Keratinocyte (primary cell): ENCODE data around the gene SSMEM1. TPM values are rescaled to one million over a fixed set of nuclear protein-coding genes. Genes with fewer than 3 reads are reported as not detected.

Source experiments
- DNase-seq: peaks from one replicate; pipeline ENCODE4 v3.0.0-alpha.2; 2011; ENCODE audit warnings: low read depth, missing footprints, low spot score
- FAIRE-seq: peaks from 2 replicates; lab custom pipeline; 2011; peaks lifted over from hg19 to GRCh38; lab: Jason Lieb, UNC
- H2AFZ ChIP-seq: 2 replicates; pipeline ENCODE4 v1.6.0; 2012; ENCODE audit warnings: low read length, control low read depth, inconsistent platforms; ENCODE audit not compliant: control insufficient read depth
- H3K27ac ChIP-seq: 2 replicates; pipeline ENCODE4 v1.5.1; 2011; ENCODE audit warnings: low read length; ENCODE audit not compliant: control insufficient read depth, insufficient read depth
- H3K27me3 ChIP-seq: 3 replicates; pipeline ENCODE4 v1.6.0; 2011; ENCODE audit warnings: low read length; ENCODE audit not compliant: control insufficient read depth, insufficient read depth; ENCODE audit errors: extremely low read depth
- H3K36me3 ChIP-seq, 2 experiments: 2 replicates in 1 of 2; 3 replicates in 1 of 2; pipeline ENCODE4 v1.5.1; 2011; ENCODE audit warnings: low read length in 2 of 2, mild to moderate bottlenecking in 1 of 2; ENCODE audit not compliant: control insufficient read depth in 2 of 2, insufficient read depth in 2 of 2; ENCODE audit errors: extremely low read depth in 1 of 2
- H3K4me1 ChIP-seq: 3 replicates; pipeline ENCODE4 v1.5.1; 2011; ENCODE audit warnings: low read length; ENCODE audit not compliant: control insufficient read depth, insufficient read depth; ENCODE audit errors: extremely low read depth
- H3K4me2 ChIP-seq: 3 replicates; pipeline ENCODE4 v1.6.0; 2011; ENCODE audit warnings: low read depth, low read length; ENCODE audit not compliant: control insufficient read depth, insufficient read depth; ENCODE audit errors: extremely low read depth
- H3K4me3 ChIP-seq, 3 experiments: fragments of 200-600 bp in 1 of 3; sonication (generic) in 1 of 3; 2 replicates in 2 of 3; 3 replicates in 1 of 3; pipeline ENCODE4 v1.5.1; 2011 to 2016; ENCODE audit warnings: low read length in 3 of 3, mild to moderate bottlenecking in 3 of 3, control low read depth in 2 of 3, inconsistent platforms in 1 of 3, low read depth in 1 of 3, mixed read lengths in 1 of 3, mixed run types in 1 of 3, moderate library complexity in 1 of 3; ENCODE audit not compliant: control insufficient read depth in 2 of 3, insufficient read depth in 2 of 3; ENCODE audit errors: extremely low read depth in 1 of 3
- H3K79me2 ChIP-seq: 2 replicates; pipeline ENCODE4 v1.6.0; 2012; ENCODE audit warnings: low read length; ENCODE audit not compliant: control insufficient read depth, insufficient read depth
- H3K9ac ChIP-seq: 3 replicates; pipeline ENCODE4 v1.6.0; 2011; ENCODE audit warnings: low read length; ENCODE audit not compliant: control insufficient read depth, insufficient read depth; ENCODE audit errors: extremely low read depth
- H3K9me1 ChIP-seq: 3 replicates; pipeline ENCODE4 v1.6.0; 2011; ENCODE audit warnings: low read length; ENCODE audit not compliant: control insufficient read depth, insufficient read depth; ENCODE audit errors: extremely low read depth
- H3K9me3 ChIP-seq: 2 replicates; pipeline ENCODE4 v1.5.1; 2012; ENCODE audit warnings: low read depth, low read length; ENCODE audit not compliant: control insufficient read depth
- H4K20me1 ChIP-seq: 3 replicates; pipeline ENCODE4 v1.6.0; 2011; ENCODE audit warnings: low read length; ENCODE audit not compliant: control insufficient read depth, insufficient read depth; ENCODE audit errors: extremely low read depth
- CTCF ChIP-seq, 3 experiments: IDR thresholded peaks in 1 of 3; conservative IDR thresholded peaks in 1 of 3; optimal IDR thresholded peaks in 1 of 3; 2 replicates in 2 of 3; 3 replicates in 1 of 3; pipeline versions ENCODE3 to v1.5.1; 2011; ENCODE audit warnings: low read length in 3 of 3, mild to moderate bottlenecking in 3 of 3, moderate library complexity in 2 of 3, control low read depth in 1 of 3, inconsistent platforms in 1 of 3; ENCODE audit not compliant: insufficient read depth in 2 of 3; ENCODE audit errors: extremely low read depth in 1 of 3
- EZH2 ChIP-seq: IDR thresholded peaks from one replicate; pipeline ENCODE4 v1.6.1; 2012; ENCODE audit warnings: inconsistent platforms, mild to moderate bottlenecking, low read length, moderate library complexity
- dilution Hi-C: fragments of 300-500 bp; cut with MboI; formaldehyde crosslinking; loops from one replicate; pipeline ENCODE4 v1.7.0; 2020; ENCODE audit warnings: low sequenced_read_pairs; ENCODE audit not compliant: extremely low pct_ligation_motif_present
- polyA plus RNA-seq, 5 experiments: library from polyadenylated mRNA; depleted of rRNA in 3 of 5; stranded (reverse) in 3 of 5; stranded (forward) in 1 of 5; unstranded in 1 of 5; fragments of >200 nt; gene quantifications; 1 replicate in 1 of 5; 2 replicates in 3 of 5; 3 replicates in 1 of 5; pipeline versions ENCODE4 v1.2.1 to v1.2.3, GENCODE V29; 2011 to 2012; ENCODE audit warnings: missing spikeins in 2 of 5, low read depth in 1 of 5, low replicate concordance in 1 of 5

Gene SSMEM1
- polyA plus RNA-seq, 1 donor (not counting 4 experiments of a cell fraction or from before 2014, with no cell fraction given), result not detected

GRCh38 chr7:130210181-130210935, 2.7 kb downstream of the SSMEM1 start:
- peaks cover 7% of the 10 kb centered on the region for H3K4me1 ChIP-seq
- H3K79me2 ChIP-seq, result no peaks in the 10 kb centered on the region
- H3K4me2 ChIP-seq, result peak overlapping the region; percentile 27
- no peak overlapping the region for H2AFZ ChIP-seq
- H4K20me1 ChIP-seq, result no peaks in the 10 kb centered on the region
- no peaks in the 10 kb centered on the region for H3K36me3 ChIP-seq
- dilution Hi-C loops, result no loop called here
- H3K9me3 ChIP-seq, result no peaks in the 10 kb centered on the region
- H3K9ac ChIP-seq, result no peak overlapping the region
- DNase-seq, result no peak
- TF ChIP-seq CTCF (optimal IDR thresholded peaks at IDR 0.05 in 1 of 3, IDR thresholded peaks at IDR 0.05 in 1 of 3, conservative IDR thresholded peaks at IDR 0.05 in 1 of 3; ENCODE audit: extremely low read depth in 1 of 3, insufficient read depth in 2 of 3, low read length in 3 of 3) (no peak), EZH2 (no peak)
- H3K27me3 ChIP-seq, result no peaks in the 10 kb centered on the region
- FAIRE-seq, result no peak
- H3K4me3 ChIP-seq, result no peak overlapping the region
- H3K9me1 ChIP-seq, result no peaks in the 10 kb centered on the region
- no peak overlapping the region for H3K27ac ChIP-seq

- dilution Hi-C loops, result no loop called here
- Histone ChIP-seq H2AFZ (no peak overlapping the region), H3K27me3 (no peaks in the 10 kb centered on the region), H3K36me3 (no peaks in the 10 kb centered on the region), H3K9me3 (no peaks in the 10 kb centered on the region), H3K4me1 (peaks cover 7% of the 10 kb centered on the region), H3K27ac (no peak overlapping the region), H3K4me3 (no peak overlapping the region), H3K79me2 (no peaks in the 10 kb centered on the region), H3K9ac (no peak overlapping the region), H3K9me1 (no peaks in the 10 kb centered on the region), H4K20me1 (no peaks in the 10 kb centered on the region), H3K4me2 (no peak overlapping the region)
- no peak for FAIRE-seq
- DNase-seq, result no peak
- TF ChIP-seq EZH2 (no peak), CTCF (optimal IDR thresholded peaks at IDR 0.05 in 1 of 3, IDR thresholded peaks at IDR 0.05 in 1 of 3, conservative IDR thresholded peaks at IDR 0.05 in 1 of 3; ENCODE audit: extremely low read depth in 1 of 3, insufficient read depth in 2 of 3, low read length in 3 of 3) (no peak)
These were observed 6.2 kb downstream of the SSMEM1 start for GRCh38 chr7:130213828-130214227.
